ENCODE results near the gene INKA1. TPM values are rescaled to one million over a fixed set of nuclear protein-coding genes. Genes with fewer than 3 reads are reported as not detected.

The INKA1 gene
- total RNA-seq, 1 experiment from 2014 or later, result 1.4 TPM

- no peak overlapping the region for H2BK120ac ChIP-seq (ENCODE audit: low read depth, low read length, poor library complexity, severe bottlenecking)
- no peak overlapping the region for H3K18ac ChIP-seq (ENCODE audit: insufficient read length, low read depth, low read length)
- H2BK15ac ChIP-seq (ENCODE audit: low read depth, low read length), result no peak overlapping the region
- no peak overlapping the region for H3K23ac ChIP-seq (ENCODE audit: insufficient read length, low read depth, low read length)
- H4K20me1 ChIP-seq (ENCODE audit: control insufficient read depth, insufficient read depth, insufficient read length), result no peaks in the 10 kb centered on the region
- Mint-ChIP-seq H3K27me3 (ENCODE audit: low read depth) (no peaks in the 10 kb centered on the region), H3K4me1 (no peaks in the 10 kb centered on the region), H3K4me3 (no peak overlapping the region), H3K36me3 (ENCODE audit: insufficient read depth in 1 of 3, low read depth in 3 of 3) (peaks cover under 1 to 4% (median 2%) of the 10 kb centered on the region in 3 experiments; a peak in 5 of 7 replicates), H3K9me3 (no peaks in the 10 kb centered on the region), H3K27ac (no peak overlapping the region)
- no peak overlapping the region for H3K27ac ChIP-seq (ENCODE audit: insufficient read length, low read depth, low read length)
- no peaks in the 10 kb centered on the region for H3K9me3 ChIP-seq (ENCODE audit: control insufficient read depth, low read depth, low read length)
- H4K91ac ChIP-seq (ENCODE audit: insufficient read length, low read depth, low read length), result no peak overlapping the region
- H3T11ph ChIP-seq (ENCODE audit: low read length), result no peak overlapping the region
- no peak overlapping the region for H4K5ac ChIP-seq (ENCODE audit: insufficient read length, low read depth, low read length)
- no peaks in the 10 kb centered on the region for H3K23me2 ChIP-seq (ENCODE audit: insufficient read length, low read depth, low read length, poor library complexity, severe bottlenecking)
- no peak overlapping the region for H2BK20ac ChIP-seq (ENCODE audit: low read depth, low read length, poor library complexity, severe bottlenecking)
- H3K27me3 ChIP-seq (ENCODE audit: insufficient read depth, low read length), result no peaks in the 10 kb centered on the region
- H4K8ac ChIP-seq (replicated peaks; ENCODE audit: insufficient read length, low read depth, low read length), result no peak overlapping the region
- TF ChIP-seq CTCF (conservative IDR thresholded peaks at IDR 0.05), result no peak
- no peak for DNase-seq
- WGBS (ENCODE audit: extremely low coverage, insufficient read length, low lambda C conversion rate), result no CpG with 5 or more reads among the region's 3 CpGs
- no peak overlapping the region for H2AFZ ChIP-seq (ENCODE audit: low read length)
- H3K4me2 ChIP-seq (ENCODE audit: insufficient read depth, insufficient read length, low read length), result no peak overlapping the region
- no peak overlapping the region for H2AK5ac ChIP-seq (ENCODE audit: insufficient read length, low read length)
- no peak overlapping the region for H3K9ac ChIP-seq (ENCODE audit: extremely low read depth, insufficient read length, low read length)
- H3K14ac ChIP-seq (ENCODE audit: insufficient read depth, low read length), result no peak overlapping the region
- H3K56ac ChIP-seq (ENCODE audit: insufficient read length, low read depth, low read length), result no peak overlapping the region
- H3K79me2 ChIP-seq (ENCODE audit: insufficient read depth, low read length), result peaks cover 5% of the 10 kb centered on the region; the same call in 1 of the 2 replicates
- H3K4me1 ChIP-seq (ENCODE audit: insufficient read depth, low read length), result no peaks in the 10 kb centered on the region
- H2BK12ac ChIP-seq (ENCODE audit: insufficient read length, low read depth, low read length), result no peak overlapping the region
- no peak overlapping the region for H2BK5ac ChIP-seq (ENCODE audit: insufficient read length, low read length)
- peaks cover 10% of the 10 kb centered on the region for H3K79me1 ChIP-seq (ENCODE audit: insufficient read depth, low read depth, low read length, poor library complexity, severe bottlenecking)
- H3K4ac ChIP-seq (ENCODE audit: low read depth, low read length), result no peak overlapping the region
These were observed 33.7 kb upstream of the INKA1 start for GRCh38 chr3:49769286-49769915.
